ENCODE results near the gene MAST3. TPM values are rescaled to one million over a fixed set of nuclear protein-coding genes. Genes with fewer than 3 reads are reported as not detected.

The MAST3 gene
- total RNA-seq, 2 donors from 2014 or later = 5.8 to 7.5 TPM

GRCh38 chr19:18123819-18124218 lies 26.2 kb downstream of the MAST3 start:
- H3K27me3 ChIP-seq = no peaks in the 10 kb centered on the region
- no peak for DNase-seq (ENCODE audit: low spot score)
- H3K4me3 ChIP-seq = no peak overlapping the region
- peak overlapping the region; percentile 10 to 16 for H3K27ac ChIP-seq
- H3K9me3 ChIP-seq = no peaks in the 10 kb centered on the region
- no peak for TF ChIP-seq CTCF (IDR thresholded peaks at IDR 0.05)
- peaks cover 0 to 9% of the 10 kb centered on the region in 2 donors for H3K4me1 ChIP-seq
- peaks cover 11% of the 10 kb centered on the region for H3K36me3 ChIP-seq

- no peak for DNase-seq (ENCODE audit: low spot score)
- TF ChIP-seq CTCF (IDR thresholded peaks at IDR 0.05) = no peak
- Histone ChIP-seq H3K4me1 (no peaks in the 10 kb centered on the region), H3K27ac (no peak overlapping the region), H3K9me3 (no peaks in the 10 kb centered on the region), H3K4me3 (no peak overlapping the region), H3K27me3 (no peaks in the 10 kb centered on the region), H3K36me3 (peaks cover 16% of the 10 kb centered on the region)
Observed at GRCh38 chr19:18126097-18126496, 28.5 kb downstream of the MAST3 start.

- Histone ChIP-seq H3K9me3 (no peaks in the 10 kb centered on the region), H3K27ac (no peak overlapping the region), H3K4me3 (no peak overlapping the region), H3K27me3 (no peaks in the 10 kb centered on the region), H3K4me1 (no peaks in the 10 kb centered on the region), H3K36me3 (peaks cover 16% of the 10 kb centered on the region)
- no peak for DNase-seq (ENCODE audit: low spot score)
- no peak for TF ChIP-seq CTCF (IDR thresholded peaks at IDR 0.05)
Observed at GRCh38 chr19:18128044-18128443, 30.5 kb downstream of the MAST3 start.

- no peaks in the 10 kb centered on the region for H3K9me3 ChIP-seq
- no peak overlapping the region for H3K27ac ChIP-seq
- no peak overlapping the region for H3K4me3 ChIP-seq
- H3K27me3 ChIP-seq = no peaks in the 10 kb centered on the region
- DNase-seq (ENCODE audit: low spot score) = no peak
- H3K36me3 ChIP-seq = peaks cover 16% of the 10 kb centered on the region
- no peaks in the 10 kb centered on the region for H3K4me1 ChIP-seq
- no peak for TF ChIP-seq CTCF (IDR thresholded peaks at IDR 0.05)
Observed at GRCh38 chr19:18128805-18129204, 31.2 kb downstream of the MAST3 start.

- Histone ChIP-seq H3K36me3 (peaks cover 11% of the 10 kb centered on the region), H3K4me1 (no peaks in the 10 kb centered on the region), H3K4me3 (no peak overlapping the region), H3K27me3 (no peaks in the 10 kb centered on the region), H3K27ac (no peak overlapping the region), H3K9me3 (no peaks in the 10 kb centered on the region)
- no peak for DNase-seq (ENCODE audit: low spot score)
- no peak for TF ChIP-seq CTCF (IDR thresholded peaks at IDR 0.05)
Observed at GRCh38 chr19:18130523-18131242, 33.1 kb downstream of the MAST3 start.

Data from right atrium auricular region (tissue), 2 donors.